HEK293 (cell line): ENCODE data around the gene COL12A1.

Experiments
- CTCF ChIA-PET: fragments of 350-600 bp; formaldehyde crosslinking; extraction: SDS; loops from one replicate; lab custom pipeline; 2021; ENCODE audit warnings: antibody characterized with exemption; lab: Yijun Ruan, JAX
- POLR2A ChIA-PET: fragments of 300-600 bp; formaldehyde crosslinking; extraction: SDS; loops from one replicate; lab custom pipeline; 2020; ENCODE audit warnings: antibody characterized with exemption, inconsistent platforms; lab: Yijun Ruan, JAX
- H3K27ac ChIP-seq: fragments of 200-500 bp; sonication (Bioruptor generic); 2 replicates; pipeline ENCODE4 v1.5.1; 2014; ENCODE audit warnings: low read depth, low read length, control low read depth, inconsistent platforms; ENCODE audit errors: extremely low read depth
- H3K36me3 ChIP-seq, 2 experiments: fragments of 200-500 bp in 1 of 2; sonication (Bioruptor generic) in 1 of 2; 1 replicate in 1 of 2; 2 replicates in 1 of 2; pipeline ENCODE4 v1.5.1; 2014 to 2017; ENCODE audit warnings: inconsistent platforms in 2 of 2, low read length in 2 of 2; ENCODE audit not compliant: control insufficient read depth in 2 of 2, insufficient read depth in 1 of 2
- H3K4me1 ChIP-seq: fragments of 200-500 bp; sonication (Bioruptor generic); 2 replicates; pipeline ENCODE4 v1.5.1; 2014; ENCODE audit warnings: mild to moderate bottlenecking, low read length, inconsistent platforms; ENCODE audit not compliant: control insufficient read depth, insufficient read depth
- H3K4me3 ChIP-seq: 2 replicates; pipeline ENCODE4 v1.5.1; 2011; ENCODE audit warnings: low read depth, mild to moderate bottlenecking, control low read depth, low read length, moderate library complexity
- H3K9me3 ChIP-seq: fragments of 200-500 bp; sonication (Bioruptor generic); 2 replicates; pipeline ENCODE4 v1.5.1; 2014; ENCODE audit warnings: low read depth, low read length, inconsistent platforms; ENCODE audit not compliant: control insufficient read depth, insufficient read depth
- EGR2 ChIP-seq: fragments of 450-650 bp; formaldehyde crosslinking; IDR thresholded peaks from 2 replicates; pipeline ENCODE4 v1.5.1; 2016; ENCODE audit warnings: low read depth, missing biosample characterization, missing genetic modification characterization
- IKZF3 ChIP-seq: fragments of 450-650 bp; IDR thresholded peaks from 2 replicates; pipeline ENCODE4 v1.5.0; 2018; ENCODE audit warnings: missing biosample characterization, mild to moderate bottlenecking, missing genetic modification characterization, moderate library complexity
- KLF8 ChIP-seq: fragments of 450-650 bp; formaldehyde crosslinking; IDR thresholded peaks from 2 replicates; pipeline ENCODE4 v1.5.1; 2016; ENCODE audit warnings: missing biosample characterization, missing genetic modification characterization
- PRDM6 ChIP-seq: fragments of 450-650 bp; formaldehyde crosslinking; IDR thresholded peaks from 2 replicates; pipeline ENCODE4 v1.5.1; 2017; ENCODE audit warnings: missing biosample characterization, missing genetic modification characterization
- REPIN1 ChIP-seq: fragments of 450-650 bp; formaldehyde crosslinking; IDR thresholded peaks from 2 replicates; pipeline ENCODE4 v1.5.1; 2017; ENCODE audit warnings: missing biosample characterization, missing genetic modification characterization, low read depth
- SP7 ChIP-seq: fragments of 450-650 bp; formaldehyde crosslinking; IDR thresholded peaks from 2 replicates; pipeline ENCODE4 v1.5.1; 2016; ENCODE audit warnings: missing biosample characterization, missing genetic modification characterization
- ZBTB20 ChIP-seq: fragments of 450-650 bp; formaldehyde crosslinking; IDR thresholded peaks from 2 replicates; pipeline ENCODE4 v1.5.1; 2016; ENCODE audit warnings: missing biosample characterization, missing genetic modification characterization
- ZFHX2 ChIP-seq: fragments of 450-650 bp; formaldehyde crosslinking; conservative IDR thresholded peaks from 2 replicates; pipeline ENCODE4 v1.5.1; 2016; ENCODE audit warnings: missing biosample characterization, missing genetic modification characterization
- ZNF121 ChIP-seq: fragments of 450-650 bp; formaldehyde crosslinking; IDR thresholded peaks from 2 replicates; pipeline ENCODE4 v1.5.1; 2016; ENCODE audit warnings: missing biosample characterization, missing genetic modification characterization
- ZNF157 ChIP-seq: fragments of 450-650 bp; formaldehyde crosslinking; IDR thresholded peaks from 2 replicates; pipeline ENCODE4 v1.5.1; 2016; ENCODE audit warnings: missing biosample characterization, missing genetic modification characterization
- ZNF223 ChIP-seq: fragments of 450-650 bp; formaldehyde crosslinking; IDR thresholded peaks from 2 replicates; pipeline ENCODE4 v1.5.1; 2016; ENCODE audit warnings: missing biosample characterization, missing genetic modification characterization
- ZNF248 ChIP-seq: fragments of 450-650 bp; formaldehyde crosslinking; IDR thresholded peaks from 2 replicates; pipeline ENCODE4 v1.5.1; 2017; ENCODE audit warnings: missing biosample characterization, missing genetic modification characterization
- ZNF274 ChIP-seq, 2 experiments: fragments of 200-500 bp in 1 of 2; fragments of 450-650 bp in 1 of 2; sonication (Bioruptor generic) in 1 of 2; formaldehyde crosslinking in 1 of 2; IDR thresholded peaks; 2 replicates each; pipeline versions ENCODE4 v1.5.1 to v1.6.1; 2014 to 2016; ENCODE audit warnings: borderline replicate concordance in 1 of 2, inconsistent platforms in 1 of 2, low read length in 1 of 2, missing biosample characterization in 1 of 2, missing genetic modification characterization in 1 of 2
- ZNF311 ChIP-seq: fragments of 450-650 bp; formaldehyde crosslinking; IDR thresholded peaks from 2 replicates; pipeline ENCODE4 v1.5.1; 2017; ENCODE audit warnings: missing biosample characterization, missing genetic modification characterization, borderline replicate concordance
- ZNF37A ChIP-seq: fragments of 450-650 bp; IDR thresholded peaks from 2 replicates; pipeline ENCODE4 v1.5.1; 2018; ENCODE audit warnings: missing biosample characterization, missing genetic modification characterization
- ZNF664 ChIP-seq: fragments of 450-650 bp; formaldehyde crosslinking; IDR thresholded peaks from 2 replicates; pipeline ENCODE4 v1.5.1; 2016; ENCODE audit warnings: missing biosample characterization, missing genetic modification characterization
- ZNF768 ChIP-seq: fragments of 450-650 bp; formaldehyde crosslinking; IDR thresholded peaks from 2 replicates; pipeline ENCODE4 v1.5.1; 2018; ENCODE audit warnings: missing biosample characterization, mild to moderate bottlenecking, missing genetic modification characterization
- ZNF785 ChIP-seq: fragments of 450-650 bp; formaldehyde crosslinking; IDR thresholded peaks from 2 replicates; pipeline ENCODE4 v1.5.1; 2016; ENCODE audit warnings: missing biosample characterization, missing genetic modification characterization
- TF ChIP-seq, protein P1 (sequence below): sonication (generic); formaldehyde crosslinking; IDR thresholded peaks from 2 replicates; pipeline ENCODE4 v1.8.1; 2022; ENCODE audit warnings: mild to moderate bottlenecking, moderate library complexity, missing genetic modification reagents
- TF ChIP-seq, protein P2 (sequence below): fragments of 450-650 bp; formaldehyde crosslinking; IDR thresholded peaks from 2 replicates; pipeline ENCODE4 v1.5.1; 2016; ENCODE audit warnings: missing biosample characterization, missing genetic modification characterization
- TF ChIP-seq, protein P3 (sequence below): fragments of 450-650 bp; formaldehyde crosslinking; IDR thresholded peaks from 2 replicates; pipeline ENCODE4 v1.5.1; 2016; ENCODE audit warnings: missing biosample characterization, missing genetic modification characterization

The COL12A1 gene

DNA sequence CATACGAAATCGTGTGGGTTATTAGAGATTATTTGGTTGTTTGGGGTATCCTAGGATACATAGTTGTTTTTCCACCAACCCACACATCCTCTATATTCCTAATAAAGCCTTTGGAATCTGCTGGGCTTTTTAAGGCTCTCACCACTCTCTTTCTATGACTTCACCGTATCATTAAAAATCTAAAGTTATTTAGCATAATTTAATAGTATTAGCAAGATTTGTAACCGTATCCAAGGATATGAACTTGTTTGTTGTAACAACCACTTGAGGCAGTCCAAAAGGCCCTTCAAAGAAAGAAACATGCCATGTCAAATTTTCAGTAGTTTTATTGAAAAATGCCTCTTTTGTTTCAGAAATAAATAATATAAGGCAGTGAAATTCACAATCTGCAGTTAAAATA, 121.8 kb downstream of the COL12A1 start (continued):
- no peak for TF ChIP-seq PRDM6
- no peak for TF ChIP-seq ZNF785 (tag by site-specific recombination)
- TF ChIP-seq, protein P1, sequence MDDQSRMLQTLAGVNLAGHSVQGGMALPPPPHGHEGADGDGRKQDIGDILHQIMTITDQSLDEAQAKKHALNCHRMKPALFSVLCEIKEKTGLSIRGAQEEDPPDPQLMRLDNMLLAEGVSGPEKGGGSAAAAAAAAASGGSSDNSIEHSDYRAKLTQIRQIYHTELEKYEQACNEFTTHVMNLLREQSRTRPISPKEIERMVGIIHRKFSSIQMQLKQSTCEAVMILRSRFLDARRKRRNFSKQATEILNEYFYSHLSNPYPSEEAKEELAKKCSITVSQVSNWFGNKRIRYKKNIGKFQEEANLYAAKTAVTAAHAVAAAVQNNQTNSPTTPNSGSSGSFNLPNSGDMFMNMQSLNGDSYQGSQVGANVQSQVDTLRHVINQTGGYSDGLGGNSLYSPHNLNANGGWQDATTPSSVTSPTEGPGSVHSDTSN (CRISPR knock-in tag): no peak
- no peak for TF ChIP-seq ZNF664 (tag by site-specific recombination)
- no peak for TF ChIP-seq ZNF768 (tag by site-specific recombination)
- no peak for TF ChIP-seq ZBTB20
- TF ChIP-seq ZNF157 (tag by site-specific recombination): no peak
- no peak for TF ChIP-seq IKZF3 (tag by site-specific recombination)
- TF ChIP-seq, all 188 proteins: peak for 0

GRCh38 chr6:75081921-75082320, 123.9 kb downstream of the COL12A1 start:
- ChIA-PET CTCF (interaction anchor here (0.5 to 1.5 kb wide), 4 partner anchors 16 to 996 kb away, joined by 4 to 7 read pairs (median 4); no protein-coding TSS in a partner anchor), POLR2A (no interaction called here)
- H3K9me3 ChIP-seq: no peaks in the 10 kb centered on the region
- no peak overlapping the region for H3K27ac ChIP-seq
- H3K36me3 ChIP-seq: no peaks in the 10 kb centered on the region
- TF ChIP-seq ZNF121: no peak
- no peak for TF ChIP-seq ZNF37A
- H3K4me1 ChIP-seq: no peaks in the 10 kb centered on the region
- no peak overlapping the region for H3K4me3 ChIP-seq

GRCh38 chr6:75081047-75081446, 124.8 kb downstream of the COL12A1 start:
- Histone ChIP-seq H3K4me3 (no peak overlapping the region), H3K9me3 (no peaks in the 10 kb centered on the region), H3K36me3 (no peaks in the 10 kb centered on the region), H3K4me1 (no peaks in the 10 kb centered on the region), H3K27ac (no peak overlapping the region)
- TF ChIP-seq EGR2 (tag by site-specific recombination) (no peak), ZNF223 (tag by site-specific recombination) (no peak), REPIN1 (no peak), KLF8 (tag by site-specific recombination) (no peak), ZNF248 (tag by site-specific recombination) (no peak), SP7 (no peak), ZFHX2 (no peak), ZNF274 (IDR thresholded peaks at IDR 0.05; ENCODE audit: low read length) (no peak), ZNF274 (tag by site-specific recombination; IDR thresholded peaks at IDR 0.05; ENCODE audit: borderline replicate concordance) (no peak), ZNF311 (tag by site-specific recombination) (no peak)
- TF ChIP-seq, protein P2, sequence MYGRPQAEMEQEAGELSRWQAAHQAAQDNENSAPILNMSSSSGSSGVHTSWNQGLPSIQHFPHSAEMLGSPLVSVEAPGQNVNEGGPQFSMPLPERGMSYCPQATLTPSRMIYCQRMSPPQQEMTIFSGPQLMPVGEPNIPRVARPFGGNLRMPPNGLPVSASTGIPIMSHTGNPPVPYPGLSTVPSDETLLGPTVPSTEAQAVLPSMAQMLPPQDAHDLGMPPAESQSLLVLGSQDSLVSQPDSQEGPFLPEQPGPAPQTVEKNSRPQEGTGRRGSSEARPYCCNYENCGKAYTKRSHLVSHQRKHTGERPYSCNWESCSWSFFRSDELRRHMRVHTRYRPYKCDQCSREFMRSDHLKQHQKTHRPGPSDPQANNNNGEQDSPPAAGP: no peak
- TF ChIP-seq, protein P3, sequence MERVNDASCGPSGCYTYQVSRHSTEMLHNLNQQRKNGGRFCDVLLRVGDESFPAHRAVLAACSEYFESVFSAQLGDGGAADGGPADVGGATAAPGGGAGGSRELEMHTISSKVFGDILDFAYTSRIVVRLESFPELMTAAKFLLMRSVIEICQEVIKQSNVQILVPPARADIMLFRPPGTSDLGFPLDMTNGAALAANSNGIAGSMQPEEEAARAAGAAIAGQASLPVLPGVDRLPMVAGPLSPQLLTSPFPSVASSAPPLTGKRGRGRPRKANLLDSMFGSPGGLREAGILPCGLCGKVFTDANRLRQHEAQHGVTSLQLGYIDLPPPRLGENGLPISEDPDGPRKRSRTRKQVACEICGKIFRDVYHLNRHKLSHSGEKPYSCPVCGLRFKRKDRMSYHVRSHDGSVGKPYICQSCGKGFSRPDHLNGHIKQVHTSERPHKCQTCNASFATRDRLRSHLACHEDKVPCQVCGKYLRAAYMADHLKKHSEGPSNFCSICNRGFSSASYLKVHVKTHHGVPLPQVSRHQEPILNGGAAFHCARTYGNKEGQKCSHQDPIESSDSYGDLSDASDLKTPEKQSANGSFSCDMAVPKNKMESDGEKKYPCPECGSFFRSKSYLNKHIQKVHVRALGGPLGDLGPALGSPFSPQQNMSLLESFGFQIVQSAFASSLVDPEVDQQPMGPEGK (tag by site-specific recombination): no peak
- CTCF ChIA-PET: interaction anchor here (0.5 to 1.5 kb wide), 4 partner anchors 15 to 1111 kb away, joined by 3 to 4 read pairs (median 3); no protein-coding TSS in a partner anchor
- POLR2A ChIA-PET: no interaction called here
